K562 (cell line): Measurements from ENCODE around the gene LCA5L. TPM values are rescaled to one million over a fixed set of nuclear protein-coding genes. Genes with fewer than 3 reads are reported as not detected.

ENCODE experiments used
- CCNT2 ChIP-seq: IDR thresholded peaks from 2 replicates; pipeline ENCODE4 v1.6.1; 2011; ENCODE audit warnings: borderline replicate concordance, low read depth, mild to moderate bottlenecking, moderate library complexity, mixed read lengths, low read length; ENCODE audit not compliant: insufficient read length; ENCODE audit errors: extremely low read depth
- CXXC5 ChIP-seq: fragments of 250-450 bp; sonication (Bioruptor Pico); IDR thresholded peaks from 2 replicates; pipeline ENCODE4 v1.8.0; 2022; ENCODE audit warnings: inconsistent platforms, mild to moderate bottlenecking, moderate library complexity
- PTTG1 ChIP-seq: fragments of 450-650 bp; IDR thresholded peaks from 2 replicates; pipeline ENCODE4 v1.6.1; 2016; ENCODE audit warnings: low read depth, mild to moderate bottlenecking, missing genetic modification characterization, missing compliant biosample characterization
- RBFOX2 ChIP-seq: fragments of 200-400 bp; formaldehyde crosslinking; IDR thresholded peaks from 2 replicates; pipeline ENCODE4 v1.6.1; 2017; ENCODE audit warnings: low read depth, mild to moderate bottlenecking, low read length, moderate library complexity
- REST ChIP-seq, 2 experiments: fragments of 450-650 bp; formaldehyde crosslinking in 1 of 2; IDR thresholded peaks; 2 replicates each; pipeline versions ENCODE4 v1.4.0 to v1.6.1; 2014 to 2020; ENCODE audit warnings: mild to moderate bottlenecking in 2 of 2, borderline replicate concordance in 1 of 2, low read depth in 1 of 2
- SMC3 ChIP-seq: conservative IDR thresholded peaks from 2 replicates; pipeline ENCODE4 v1.6.1; 2011; ENCODE audit warnings: low read depth, low read length, improper control_type of control experiment; ENCODE audit not compliant: insufficient read depth
- STAT5A ChIP-seq: IDR thresholded peaks from 2 replicates; pipeline ENCODE4 v1.6.1; 2012; ENCODE audit warnings: low read length, inconsistent platforms, borderline replicate concordance
- USF2 ChIP-seq: sonication (generic); formaldehyde crosslinking; IDR thresholded peaks from 2 replicates; pipeline ENCODE4 v1.5.0; 2020; ENCODE audit warnings: missing genetic modification reagents
- WHSC1 ChIP-seq: IDR thresholded peaks from one replicate; pipeline ENCODE4 v1.6.1; 2012; ENCODE audit warnings: low read length, control low read depth, inconsistent platforms
- ZBTB33 ChIP-seq: sonication (generic); formaldehyde crosslinking; IDR thresholded peaks from 2 replicates; pipeline ENCODE4 v1.8.1; 2023; ENCODE audit warnings: mild to moderate bottlenecking, missing genetic modification reagents
- ZKSCAN3 ChIP-seq: fragments of 250-450 bp; sonication (Bioruptor Pico); IDR thresholded peaks from 2 replicates; pipeline ENCODE4 v1.4.0; 2020
- polyA plus RNA-seq, 8 experiments: library from polyadenylated mRNA; depleted of rRNA in 4 of 8; stranded (reverse) in 5 of 8; unstranded in 3 of 8; fragments of >200 nt; fragmentation: Nextera tagmentation in 2 of 8; fragmentation: Illumina TruSeq in 1 of 8; extraction: Ambion mirVana in 2 of 8; extraction: Trizol in 1 of 8; gene quantifications; 2 replicates each; pipeline versions ENCODE4 v1.2.1 to v1.2.3, GENCODE V29; 2011 to 2014; ENCODE audit warnings: inconsistent platforms in 1 of 8, missing spikeins in 1 of 8
- total RNA-seq, 7 experiments: library from RNA; depleted of rRNA in 6 of 7; stranded (reverse); fragments of >200 nt in 6 of 7; fragmentation: Illumina TruSeq in 2 of 7; extraction: Trizol in 2 of 7; gene quantifications; 2 replicates each; pipeline versions ENCODE4 v1.2.1 to v1.2.3, GENCODE V29; 2011 to 2021; ENCODE audit warnings: low replicate concordance in 1 of 7
- TF ChIP-seq, protein P1 (sequence below): IDR thresholded peaks from 2 replicates; pipeline ENCODE4 v1.6.1; 2014; ENCODE audit warnings: antibody characterized with exemption

Gene LCA5L
- total and polyA plus RNA-seq, 9 of the 15 experiments (the other 6 are each of a cell fraction or from before 2014, with no cell fraction given), result 1.8 to 4.9 (median 3.8) TPM

- TF ChIP-seq PTTG1 (tag) (peak; percentile 95), RBFOX2 (no peak), CCNT2 (no peak), CXXC5 (CRISPR knock-in tag) (peak; percentile 80), STAT5A (no peak), ZKSCAN3 (CRISPR knock-in tag) (peak; percentile 56; the same call in 1 of the 2 replicates), SMC3 (no peak), WHSC1 (no peak), REST (IDR thresholded peaks at IDR 0.05; ENCODE audit: borderline replicate concordance) (no peak), REST (CRISPR knock-in tag; IDR thresholded peaks at IDR 0.05; ENCODE audit: low read depth) (peak; percentile 69; the same call in 1 of the 2 replicates), USF2 (no peak), ZBTB33 (CRISPR knock-in tag) (no peak)
- TF ChIP-seq, protein P1, sequence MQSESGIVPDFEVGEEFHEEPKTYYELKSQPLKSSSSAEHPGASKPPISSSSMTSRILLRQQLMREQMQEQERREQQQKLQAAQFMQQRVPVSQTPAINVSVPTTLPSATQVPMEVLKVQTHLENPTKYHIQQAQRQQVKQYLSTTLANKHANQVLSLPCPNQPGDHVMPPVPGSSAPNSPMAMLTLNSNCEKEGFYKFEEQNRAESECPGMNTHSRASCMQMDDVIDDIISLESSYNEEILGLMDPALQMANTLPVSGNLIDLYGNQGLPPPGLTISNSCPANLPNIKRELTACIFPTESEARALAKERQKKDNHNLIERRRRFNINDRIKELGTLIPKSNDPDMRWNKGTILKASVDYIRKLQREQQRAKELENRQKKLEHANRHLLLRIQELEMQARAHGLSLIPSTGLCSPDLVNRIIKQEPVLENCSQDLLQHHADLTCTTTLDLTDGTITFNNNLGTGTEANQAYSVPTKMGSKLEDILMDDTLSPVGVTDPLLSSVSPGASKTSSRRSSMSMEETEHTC, result no peak
Measured at GRCh38 chr21:39359382-39359781, 86.2 kb downstream of the LCA5L start (continued).
